Hematopoietic multipotent progenitor cell treated with erythropoietin and hydrocortisone succinate and interleukin-3 and kit ligand, for 17 days (in vitro differentiated cells): ENCODE results near the gene TDRD6.
"Not testable (repeated sequence)": the region's sequence is repeated elsewhere in the genome, so short reads cannot be mapped to it uniquely, and the experiment has no call there.

Experiments
- DNase-seq: peaks from one replicate; pipeline ENCODE4 v3.0.0-alpha.2; 2015; ENCODE audit warnings: low spot score

TDRD6 gene, protein sequence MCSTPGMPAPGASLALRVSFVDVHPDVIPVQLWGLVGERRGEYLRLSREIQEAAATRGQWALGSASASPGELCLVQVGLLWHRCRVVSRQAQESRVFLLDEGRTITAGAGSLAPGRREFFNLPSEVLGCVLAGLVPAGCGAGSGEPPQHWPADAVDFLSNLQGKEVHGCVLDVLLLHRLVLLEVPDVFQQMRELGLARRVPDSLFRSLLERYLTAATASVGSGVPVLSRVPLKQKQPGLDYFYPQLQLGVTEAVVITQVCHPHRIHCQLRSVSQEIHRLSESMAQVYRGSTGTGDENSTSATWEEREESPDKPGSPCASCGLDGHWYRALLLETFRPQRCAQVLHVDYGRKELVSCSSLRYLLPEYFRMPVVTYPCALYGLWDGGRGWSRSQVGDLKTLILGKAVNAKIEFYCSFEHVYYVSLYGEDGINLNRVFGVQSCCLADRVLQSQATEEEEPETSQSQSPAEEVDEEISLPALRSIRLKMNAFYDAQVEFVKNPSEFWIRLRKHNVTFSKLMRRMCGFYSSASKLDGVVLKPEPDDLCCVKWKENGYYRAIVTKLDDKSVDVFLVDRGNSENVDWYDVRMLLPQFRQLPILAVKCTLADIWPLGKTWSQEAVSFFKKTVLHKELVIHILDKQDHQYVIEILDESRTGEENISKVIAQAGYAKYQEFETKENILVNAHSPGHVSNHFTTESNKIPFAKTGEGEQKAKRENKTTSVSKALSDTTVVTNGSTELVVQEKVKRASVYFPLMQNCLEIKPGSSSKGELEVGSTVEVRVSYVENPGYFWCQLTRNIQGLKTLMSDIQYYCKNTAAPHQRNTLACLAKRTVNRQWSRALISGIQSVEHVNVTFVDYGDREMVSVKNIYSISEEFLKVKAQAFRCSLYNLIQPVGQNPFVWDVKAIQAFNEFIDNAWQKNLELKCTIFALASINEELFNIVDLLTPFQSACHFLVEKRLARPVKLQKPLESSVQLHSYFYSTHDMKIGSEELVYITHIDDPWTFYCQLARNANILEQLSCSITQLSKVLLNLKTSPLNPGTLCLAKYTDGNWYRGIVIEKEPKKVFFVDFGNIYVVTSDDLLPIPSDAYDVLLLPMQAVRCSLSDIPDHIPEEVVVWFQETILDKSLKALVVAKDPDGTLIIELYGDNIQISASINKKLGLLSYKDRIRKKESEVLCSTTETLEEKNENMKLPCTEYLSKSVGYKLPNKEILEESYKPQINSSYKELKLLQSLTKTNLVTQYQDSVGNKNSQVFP (N-terminal part only)

DNA sequence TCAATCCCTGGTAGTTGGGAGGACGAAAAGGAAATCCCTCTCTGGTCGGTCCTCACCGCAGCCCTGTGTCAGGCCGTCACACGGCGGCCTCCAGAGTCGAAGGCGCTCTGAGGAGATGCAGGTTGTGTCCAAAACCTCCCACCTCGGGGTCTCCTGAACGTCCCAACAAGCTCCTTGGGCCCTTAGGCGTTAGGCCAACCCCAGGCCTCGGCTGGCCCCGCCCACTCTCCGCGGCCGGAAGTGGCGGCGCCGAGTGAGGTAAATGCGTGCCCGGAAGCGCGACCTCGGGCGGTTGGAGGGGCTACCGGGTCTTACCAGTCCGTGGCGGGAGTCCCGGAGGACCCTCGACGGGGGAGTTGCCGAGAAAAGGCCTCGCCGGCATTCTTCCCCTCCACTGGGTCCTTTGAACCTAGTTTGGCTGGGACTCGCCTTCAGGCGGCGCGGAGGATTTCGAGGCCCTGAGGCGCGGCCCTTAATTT is at the start of gene TDRD6:
TDRD6 (plus strand) TSS at position 267 of the 479 bp plus-strand sequence. CDS start 244 bp downstream, outside the sequence.
- DNase-seq, result no peak

DNA sequence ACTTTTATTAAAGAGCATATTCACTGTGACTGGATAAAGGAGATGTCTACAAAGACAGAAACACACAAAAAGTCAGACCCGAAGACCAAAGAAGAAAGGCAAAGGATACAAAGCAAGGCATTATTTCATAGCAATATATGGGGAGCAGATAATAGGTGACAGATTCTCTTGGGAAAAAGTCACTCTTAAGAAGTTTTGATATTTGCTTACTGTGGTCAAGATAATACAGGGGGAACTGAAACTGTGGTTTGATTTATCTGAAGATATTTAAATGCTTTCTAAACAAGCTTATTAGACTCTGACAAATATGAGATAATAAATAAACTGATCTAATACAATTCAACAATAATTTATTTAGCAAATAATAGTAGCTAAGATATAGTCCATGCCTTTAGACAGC is 49.8 kb upstream of the TDRD6 start:
- DNase-seq, result no peak

DNA sequence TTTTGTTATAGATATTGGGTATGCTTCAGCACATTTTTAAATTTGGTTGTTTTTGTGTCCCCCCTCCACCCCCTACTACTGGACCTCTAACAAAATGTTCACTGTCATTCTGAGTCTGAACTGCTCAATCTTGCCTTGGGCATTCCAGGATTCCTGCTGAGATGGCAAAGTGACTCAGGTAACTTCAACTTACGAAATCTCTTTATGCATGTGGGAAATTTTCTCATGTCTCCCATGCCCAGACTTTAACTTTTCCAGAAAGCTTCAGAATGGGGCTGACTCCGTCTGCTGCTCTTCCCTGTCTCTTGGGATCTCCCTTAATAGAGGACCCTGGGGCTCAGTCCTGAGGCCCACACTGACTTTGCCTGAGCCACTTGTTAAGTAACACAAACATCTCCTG is 49.0 kb upstream of the TDRD6 start:
- DNase-seq, result no peak

DNA sequence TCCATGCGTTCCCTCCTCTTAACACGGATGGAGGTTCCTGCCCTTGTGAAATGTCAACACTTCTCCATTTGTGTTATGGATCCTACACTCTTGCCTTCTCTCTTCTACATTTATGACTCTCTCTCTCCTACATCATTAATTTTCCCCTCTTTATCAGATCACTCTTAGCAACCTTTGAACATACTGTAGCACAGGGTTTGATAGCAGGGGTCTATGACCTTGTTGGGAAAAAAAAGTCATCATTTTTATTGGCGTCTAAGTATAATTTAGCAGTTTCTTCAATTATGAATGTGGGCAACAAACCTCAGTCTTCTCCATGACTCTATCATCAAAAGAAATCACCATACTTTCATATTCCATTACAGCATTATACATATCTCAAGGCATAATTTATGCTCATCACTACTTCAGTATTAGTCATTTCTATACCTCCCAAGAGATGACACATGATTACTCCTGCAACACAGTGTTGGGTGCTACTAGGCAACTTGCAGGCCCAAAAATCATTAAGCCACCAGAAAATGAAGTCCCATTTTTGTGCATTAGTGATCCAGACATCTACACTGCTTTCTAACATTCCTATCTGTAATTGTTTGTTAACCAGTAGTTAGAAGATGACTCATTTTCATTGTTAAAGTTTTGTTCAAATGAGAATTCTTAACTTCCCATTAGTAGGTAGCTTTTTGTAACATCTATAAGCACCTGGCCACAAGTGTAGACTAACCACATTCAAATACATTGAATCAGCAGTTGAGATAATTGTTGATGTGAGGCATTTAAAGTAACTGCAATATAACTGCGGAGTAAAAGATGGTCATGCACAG is 44.5 kb upstream of the TDRD6 start:
- no peak for DNase-seq

DNA sequence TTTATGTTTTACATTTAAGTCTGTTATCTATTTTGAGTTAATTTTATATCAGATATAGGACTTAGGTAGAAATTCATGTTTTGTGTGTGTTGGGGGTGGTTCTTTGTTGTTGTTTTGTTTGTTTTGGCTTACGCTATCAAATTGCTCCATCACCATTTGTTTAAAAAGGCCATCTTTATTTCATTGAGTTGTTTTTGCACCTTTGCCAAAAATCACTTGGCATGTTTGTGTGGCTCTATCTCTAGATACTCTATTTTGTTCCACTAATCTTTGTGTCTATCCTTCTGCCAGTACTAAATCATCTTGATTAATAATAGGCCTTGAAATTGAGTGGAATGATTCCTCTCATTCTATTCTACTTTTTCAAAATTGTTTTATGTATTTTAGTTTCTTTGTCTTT is 42.4 kb upstream of the TDRD6 start:
- DNase-seq, result no peak

DNA sequence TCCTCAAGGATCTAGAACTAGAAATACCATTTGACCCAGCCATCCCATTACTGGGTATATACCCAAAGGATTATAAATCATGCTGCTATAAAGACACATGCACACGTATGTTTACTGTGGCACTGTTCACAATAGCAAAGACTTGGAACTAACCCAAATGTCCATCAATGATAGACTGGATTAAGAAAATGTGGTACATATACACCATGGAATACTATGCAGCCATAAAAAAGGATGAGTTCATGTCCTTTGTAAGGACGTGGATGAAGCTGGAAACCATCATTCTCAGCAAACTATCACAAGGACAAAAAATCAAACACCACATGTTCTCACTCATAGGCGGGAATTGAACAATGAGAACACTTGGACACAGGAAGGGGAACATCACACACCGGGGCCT is 39.6 kb upstream of the TDRD6 start:
- DNase-seq, result not testable (repeated sequence)

DNA sequence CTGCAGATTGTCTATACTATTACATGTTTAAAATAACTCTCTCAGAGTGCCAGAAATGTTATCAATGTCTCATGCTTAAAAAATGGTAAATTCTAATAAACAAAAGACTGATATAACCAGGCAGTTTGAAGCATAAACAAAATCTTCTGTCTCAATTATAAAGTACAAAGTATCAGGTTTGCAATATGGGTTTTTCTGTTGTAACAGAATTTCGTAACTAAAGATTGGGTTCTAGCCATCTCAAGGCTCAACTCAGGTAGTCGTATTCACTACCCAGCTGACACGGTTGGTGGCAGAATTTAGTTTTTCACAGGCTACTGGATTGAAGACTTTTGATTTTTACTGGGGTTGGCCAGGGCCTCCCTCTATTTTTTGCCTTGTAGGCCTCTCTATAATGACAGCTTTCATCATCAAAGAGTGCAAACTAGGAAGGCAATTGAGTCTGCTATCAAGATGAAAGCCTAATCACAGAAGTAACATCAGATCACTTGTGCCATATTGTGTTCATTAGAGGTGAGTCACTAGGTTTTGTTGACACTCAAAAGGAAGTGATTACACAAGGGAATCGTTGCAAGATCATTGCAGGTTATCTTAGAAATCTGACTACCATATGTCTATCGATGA is 38.7 kb upstream of the TDRD6 start:
- DNase-seq, result no peak

DNA sequence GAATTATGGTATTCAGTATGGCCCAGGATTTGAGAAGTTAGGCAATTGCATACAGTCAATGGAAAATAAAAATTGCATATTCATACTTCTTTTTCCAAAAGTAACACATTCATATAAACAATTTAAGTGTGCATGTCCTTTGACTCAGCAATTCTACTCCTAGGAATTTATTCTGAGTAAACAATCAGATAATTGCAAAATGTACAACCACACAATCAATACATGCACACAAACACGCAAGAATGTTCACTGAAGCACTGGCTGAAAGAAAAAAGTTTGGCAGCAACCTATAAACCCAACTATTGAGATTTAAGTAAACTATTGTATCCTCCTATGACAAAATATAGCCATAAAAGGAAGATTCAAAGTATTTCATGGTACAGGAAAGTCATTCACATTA is 36.7 kb upstream of the TDRD6 start:
- DNase-seq, result no peak

DNA sequence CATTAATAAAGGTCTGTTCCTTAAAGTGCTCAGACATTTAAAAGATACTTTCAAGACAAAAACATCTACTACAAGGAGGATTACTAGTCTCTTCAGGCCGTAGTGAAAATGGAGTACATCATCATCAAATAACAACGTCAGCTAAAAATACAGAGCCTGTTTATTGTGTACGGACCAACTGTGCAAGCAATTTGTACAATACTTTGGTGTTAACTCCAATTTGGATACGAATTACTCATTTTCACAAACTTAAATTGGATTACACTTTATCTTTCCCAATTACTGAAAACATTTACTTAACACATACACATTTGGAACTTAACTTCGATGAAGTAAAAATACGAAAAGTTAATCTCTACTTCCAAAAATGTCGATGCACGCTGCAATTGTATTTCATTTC is 35.9 kb upstream of the TDRD6 start:
- no peak for DNase-seq

DNA sequence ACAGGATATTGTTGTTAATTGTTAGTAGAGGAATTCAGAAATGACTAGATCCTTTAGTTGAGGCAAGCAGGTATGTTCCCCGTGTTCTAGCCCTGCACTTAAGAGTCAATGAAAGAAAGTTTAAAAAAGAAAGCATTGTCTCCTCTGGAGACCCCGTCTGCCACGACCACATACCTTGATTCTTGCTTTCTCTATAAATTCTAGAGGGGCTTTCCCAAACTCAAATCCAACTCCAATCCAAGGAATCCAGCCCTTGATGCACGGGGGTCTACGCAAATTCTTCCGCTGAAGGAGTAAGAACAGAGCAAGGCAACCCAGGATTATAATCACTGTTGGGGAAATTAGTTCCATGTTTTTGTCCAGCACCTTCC is 35.5 kb upstream of the TDRD6 start:
- no peak for DNase-seq

DNA sequence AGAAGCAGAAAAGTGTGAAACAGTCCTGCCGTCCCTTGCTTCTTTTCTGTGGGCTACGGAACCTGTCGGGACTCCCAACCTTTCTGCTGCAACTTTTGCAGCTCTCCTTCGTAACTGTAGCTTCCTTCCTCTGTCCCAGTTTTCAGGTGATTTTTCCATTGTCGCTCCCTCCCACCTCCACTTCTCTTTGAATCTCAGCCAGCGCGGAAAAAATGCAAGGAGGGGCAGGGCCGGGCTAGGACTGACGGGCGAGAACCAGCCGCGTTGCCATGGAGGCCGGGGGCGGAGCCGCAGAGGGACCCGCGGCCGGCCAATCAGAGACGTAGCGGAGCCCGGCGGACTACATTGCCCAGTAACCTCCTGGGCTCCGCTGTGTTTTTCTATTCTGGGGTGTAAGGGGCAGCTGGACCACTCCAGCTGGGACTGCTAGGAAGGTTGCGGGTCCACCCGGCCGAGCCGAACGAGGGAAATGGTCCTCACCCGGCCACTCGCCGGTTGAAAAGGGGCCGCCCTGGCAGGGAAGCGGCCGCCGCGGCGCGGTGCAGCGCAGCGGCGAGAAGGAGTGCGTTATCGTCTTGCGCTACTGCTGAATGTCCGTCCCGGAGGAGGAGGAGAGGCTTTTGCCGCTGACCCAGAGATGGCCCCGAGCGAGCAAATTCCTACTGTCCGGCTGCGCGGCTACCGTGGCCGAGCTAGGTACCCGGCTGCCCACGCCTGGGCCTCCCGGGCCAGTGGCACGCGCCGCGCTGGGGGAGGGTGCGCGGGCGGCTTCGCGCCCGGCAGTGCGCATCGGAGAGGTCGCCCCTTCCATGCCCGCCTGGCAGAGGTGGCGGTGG is 34.9 kb upstream of the TDRD6 start, which contains the start of the genes CYP39A1 and SLC25A27:
CYP39A1 (minus strand) TSS at position 216 of the 836 bp plus-strand sequence. CDS start 236 bp downstream, outside the sequence.
SLC25A27 (plus strand) TSS at position 373 of the 836 bp plus-strand sequence; CDS start at position 591, 218 bp downstream.
- peak; percentile 44 for DNase-seq

DNA sequence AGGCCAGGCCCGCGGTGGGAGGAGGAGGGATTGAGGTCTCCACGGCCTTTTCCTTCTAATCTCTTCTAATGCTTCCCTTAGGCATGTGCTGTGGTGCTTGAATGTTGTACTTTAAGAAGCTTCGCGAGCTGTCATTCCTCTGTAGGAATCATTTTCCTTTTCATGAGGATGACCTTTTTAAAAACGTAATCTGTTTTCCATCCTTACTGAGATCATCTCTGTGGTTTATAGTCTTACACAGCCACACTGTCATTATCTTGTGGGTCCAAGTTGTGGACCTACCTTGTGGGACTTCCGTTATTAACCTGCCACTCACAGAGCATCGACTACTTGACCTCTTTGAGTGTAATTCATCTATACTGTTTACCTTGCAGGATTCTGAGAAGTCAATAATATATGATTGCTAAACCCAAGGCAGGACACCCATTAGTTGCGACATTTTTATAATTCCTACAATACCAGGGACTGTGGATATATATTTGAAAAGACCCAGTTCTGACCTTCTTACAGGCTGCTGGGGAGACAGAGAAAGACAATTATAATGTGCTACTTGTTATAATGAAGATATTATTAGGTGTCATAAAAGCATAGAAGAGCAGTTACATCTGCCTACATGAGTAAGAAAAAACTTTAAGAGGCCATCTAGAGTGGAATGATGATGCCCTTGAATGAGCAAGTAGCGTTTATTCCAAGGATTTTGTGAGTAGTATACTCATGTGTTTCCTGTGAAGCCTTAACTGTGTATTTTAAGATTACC is 34.1 kb upstream of the TDRD6 start:
- no peak for DNase-seq

DNA sequence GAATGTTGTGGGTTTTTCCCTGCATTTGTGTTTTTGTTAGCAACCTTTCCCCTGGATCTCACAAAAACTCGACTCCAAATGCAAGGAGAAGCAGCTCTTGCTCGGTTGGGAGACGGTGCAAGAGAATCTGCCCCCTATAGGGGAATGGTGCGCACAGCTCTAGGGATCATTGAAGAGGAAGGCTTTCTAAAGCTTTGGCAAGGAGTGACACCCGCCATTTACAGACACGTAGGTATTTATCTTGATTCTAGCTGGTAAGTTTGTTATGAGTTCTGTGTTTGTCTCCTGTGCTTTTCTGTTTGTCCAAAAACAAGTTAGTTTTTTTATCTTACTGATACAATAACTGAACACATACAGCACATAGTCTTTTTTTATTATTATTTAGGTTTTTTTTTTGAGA is 31.9 kb upstream of the TDRD6 start:
- no peak for DNase-seq

DNA sequence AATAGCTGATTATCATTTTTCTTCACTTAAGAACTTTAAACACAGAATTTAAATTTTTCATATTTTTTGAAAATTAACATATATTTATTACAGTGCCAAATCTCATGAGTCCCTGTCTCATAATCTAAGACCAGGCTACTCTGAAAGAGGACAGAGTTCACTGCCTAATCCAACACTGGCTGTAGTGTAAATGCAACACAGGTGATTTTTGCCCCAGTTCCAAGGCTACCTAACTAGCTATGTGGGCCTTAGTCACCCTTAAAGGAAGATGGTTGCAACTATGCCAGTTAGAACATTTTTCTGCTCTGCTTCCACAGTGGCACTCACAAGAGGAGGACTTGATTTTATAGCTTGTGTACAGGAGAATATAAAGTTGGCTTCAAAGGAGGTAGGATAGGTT is 30.0 kb upstream of the TDRD6 start:
- no peak for DNase-seq

DNA sequence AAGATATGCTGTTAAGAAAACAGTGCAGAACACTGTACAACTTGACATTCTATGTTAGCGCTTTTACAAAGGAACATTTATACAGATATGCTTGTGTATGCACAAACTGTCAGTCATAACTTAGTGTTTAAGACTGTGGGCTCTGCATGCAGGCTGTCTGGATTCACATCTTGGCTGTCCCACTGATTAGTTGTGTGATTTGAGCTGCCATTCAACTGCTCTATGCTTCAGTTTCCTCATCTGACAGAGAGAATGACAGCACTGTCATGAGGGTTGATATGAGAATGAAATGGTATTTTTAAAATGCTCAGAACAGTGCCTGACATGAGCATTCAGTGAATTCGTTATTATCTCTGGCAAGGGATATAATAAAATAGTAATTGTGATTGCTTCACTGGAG is 26.2 kb upstream of the TDRD6 start:
- DNase-seq, result no peak

DNA sequence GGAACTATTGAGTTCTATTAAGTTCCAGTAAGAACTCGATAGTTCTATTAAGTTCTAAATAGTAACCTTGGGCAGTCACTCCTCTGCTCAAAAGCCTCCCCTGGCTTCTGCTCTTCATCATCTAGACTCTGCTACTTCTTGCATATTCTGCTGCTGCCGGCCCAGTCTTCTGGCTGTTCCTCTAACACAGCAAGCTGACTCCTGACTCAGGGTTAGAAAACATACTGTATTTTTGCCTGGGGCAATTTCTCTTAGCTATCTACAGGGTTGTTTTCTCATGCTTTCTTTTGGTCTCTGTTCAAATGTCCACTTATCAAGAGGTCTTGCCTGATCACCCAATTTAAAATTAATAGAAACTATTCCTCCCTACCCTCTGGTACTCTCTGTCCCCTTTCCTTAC is 20.3 kb upstream of the TDRD6 start:
- DNase-seq, result no peak

DNA sequence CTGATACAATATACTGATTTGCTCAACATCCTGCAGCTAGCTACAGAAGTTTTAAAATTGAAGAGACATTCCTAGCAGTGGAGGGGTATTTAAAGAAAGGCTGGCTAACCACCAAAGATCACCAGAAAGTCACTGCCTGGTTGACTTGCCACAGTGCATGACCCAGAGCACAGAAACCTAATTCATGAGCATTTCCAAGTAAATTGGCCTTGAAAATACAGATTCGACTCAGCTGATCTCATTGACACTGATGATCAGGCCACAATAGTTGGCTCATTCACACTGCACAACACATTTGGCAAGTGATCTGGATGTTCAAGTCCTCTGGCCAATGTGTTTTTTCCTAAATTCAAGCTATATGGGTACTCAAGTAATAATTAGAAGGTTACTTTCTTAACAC is 13.3 kb upstream of the TDRD6 start:
- DNase-seq, result no peak

DNA sequence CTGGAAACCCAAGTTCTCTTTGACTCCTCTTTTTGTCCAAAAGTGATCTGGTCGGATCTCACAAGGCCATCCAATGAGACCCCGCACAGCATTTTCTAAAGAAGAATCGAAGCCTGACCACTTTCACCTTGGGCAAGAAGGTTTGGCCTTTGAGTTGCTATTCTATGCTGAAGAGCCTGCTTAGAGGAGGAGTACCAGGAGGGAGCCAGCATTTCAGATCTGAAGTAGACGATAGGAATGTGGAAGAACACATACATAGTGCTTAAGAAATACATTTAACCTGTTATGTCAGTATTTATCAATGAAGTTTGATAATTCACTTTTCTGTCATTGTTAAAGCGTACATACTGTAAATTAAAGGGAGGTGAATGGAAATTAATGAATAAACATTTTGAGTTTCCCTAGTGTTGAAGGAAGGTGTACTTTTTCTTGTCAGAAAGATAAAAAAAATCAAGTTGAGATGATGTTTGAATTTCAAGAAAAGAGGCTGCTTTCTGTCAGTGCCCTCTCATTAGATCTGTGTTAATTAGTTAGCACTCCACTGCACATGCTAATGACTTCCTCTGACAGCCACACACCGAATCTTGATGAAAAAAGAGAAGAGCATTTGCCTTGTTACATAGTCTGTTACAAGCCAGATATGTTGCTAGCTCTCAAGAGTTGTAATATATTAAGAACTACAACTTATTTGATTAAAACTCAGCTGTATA is 10.9 kb upstream of the TDRD6 start:
- DNase-seq, result no peak
